ENCODE measurements around the gene CHIT1. TPM values are rescaled to one million over a fixed set of nuclear protein-coding genes. Genes with fewer than 3 reads are reported as not detected.
A peak's percentile ranks its signal among the peaks of the same experiment; 100 is the strongest.

Gene CHIT1
- total and polyA plus RNA-seq, 4 experiments from 2014 or later, result 0.41 to 0.78 TPM; not detected in 2

GRCh38 chr1:203274603-203275381, 45.3 kb upstream of the CHIT1 start:
- Histone ChIP-seq H3K4me1 (ENCODE audit: insufficient read depth, low read length) (peaks cover 59% of the 10 kb centered on the region), H3K27me3 (ENCODE audit: insufficient read depth, low read length) (no peaks in the 10 kb centered on the region), H3K27ac (ENCODE audit: low read depth, low read length) (no peak overlapping the region), H3K9me3 (ENCODE audit: control insufficient read depth in 1 of 2, low read length in 2 of 2) (no peaks in the 10 kb centered on the region), H3K4me3 (ENCODE audit: low read length in 2 of 2) (no peak overlapping the region), H3K36me3 (ENCODE audit: insufficient read depth, low read length) (no peaks in the 10 kb centered on the region)
- intact Hi-C loops (cut with micrococcal nuclease), result no loop called here
- Mint-ChIP-seq H3K27me3 (no peaks in the 10 kb centered on the region), H3K9me3 (no peaks in the 10 kb centered on the region), H3K4me3 (peak overlapping the region in 2 of 8 donors; percentile 12 to 15), H3K4me1 (peaks cover 28 to 71% (median 54%) of the 10 kb centered on the region in 4 donors), H3K27ac (peak overlapping the region in 6 of 7 donors; percentile 54 to 86 (median 74)), H3K36me3 (no peaks in the 10 kb centered on the region)
- ChIA-PET POLR2A (ENCODE audit: partially characterized antibody) (interaction anchor here (9.2 to 23.9 kb wide), 4 partner anchors 15 to 63 kb away, joined by 145 to 877 read pairs (median 291); partner anchors contain the start of gene BTG2), CTCF (ENCODE audit: partially characterized antibody) (interaction anchor here (1.1 to 17.8 kb wide), 5 partner anchors 13 to 71 kb away, joined by 3 to 921 read pairs (median 92); partner anchors contain the start of genes BTG2 and FMOD)
- DNase-seq, result no peak

- no peak for DNase-seq
- POLR2A ChIA-PET (ENCODE audit: partially characterized antibody), result interaction anchor here (1.5 to 23.9 kb wide), 5 partner anchors 8 to 64 kb away, joined by 3 to 877 read pairs (median 261); partner anchors contain the start of gene BTG2
- Mint-ChIP-seq H3K4me1 (peaks cover 27 to 67% (median 51%) of the 10 kb centered on the region in 4 donors), H3K4me3 (peak overlapping the region in 7 of 8 donors; percentile 39 to 74 (median 65)), H3K27ac (peak overlapping the region; percentile 54 to 94 (median 86)), H3K27me3 (no peaks in the 10 kb centered on the region), H3K36me3 (no peaks in the 10 kb centered on the region), H3K9me3 (no peaks in the 10 kb centered on the region)
- no peaks in the 10 kb centered on the region for H3K27me3 ChIP-seq (ENCODE audit: insufficient read depth, low read length)
- no peak overlapping the region for H3K4me3 ChIP-seq (ENCODE audit: low read length in 2 of 2)
- no peaks in the 10 kb centered on the region for H3K9me3 ChIP-seq (ENCODE audit: control insufficient read depth in 1 of 2, low read length in 2 of 2)
- no peaks in the 10 kb centered on the region for H3K36me3 ChIP-seq (ENCODE audit: insufficient read depth, low read length)
- H3K4me1 ChIP-seq (ENCODE audit: insufficient read depth, low read length), result peaks cover 62% of the 10 kb centered on the region
- CTCF ChIA-PET (ENCODE audit: partially characterized antibody), result interaction anchor here (1.1 to 17.8 kb wide), 5 partner anchors 13 to 72 kb away, joined by 3 to 921 read pairs (median 92); partner anchors contain the start of genes BTG2 and FMOD
- peak overlapping the region; percentile 46 for H3K27ac ChIP-seq (ENCODE audit: low read depth, low read length)
- intact Hi-C loops (cut with micrococcal nuclease), result loop anchor here (1.0 kb wide), 4 partner anchors 13 to 64 kb away; partner anchors contain the start of gene BTG2
These were observed 44.6 kb upstream of the CHIT1 start for GRCh38 chr1:203273869-203274602.

- Mint-ChIP-seq H3K4me3 (peak overlapping the region; percentile 39 to 74 (median 66)), H3K36me3 (no peaks in the 10 kb centered on the region), H3K4me1 (peaks cover 22 to 60% (median 44%) of the 10 kb centered on the region in 4 donors), H3K27ac (peak overlapping the region; percentile 40 to 94 (median 86)), H3K27me3 (no peaks in the 10 kb centered on the region), H3K9me3 (no peaks in the 10 kb centered on the region)
- CTCF ChIA-PET (ENCODE audit: partially characterized antibody), result interaction anchor here (0.6 to 17.8 kb wide), 16 partner anchors 9 to 353 kb away, joined by 3 to 921 read pairs (median 6); partner anchors contain the start of genes ATP2B4, BTG2, FMOD and OPTC
- H3K36me3 ChIP-seq (ENCODE audit: insufficient read depth, low read length), result no peaks in the 10 kb centered on the region
- H3K9me3 ChIP-seq (ENCODE audit: control insufficient read depth in 1 of 2, low read length in 2 of 2), result no peaks in the 10 kb centered on the region
- peak; percentile 88 to 91 (median 89) for DNase-seq
- peaks cover 62% of the 10 kb centered on the region for H3K4me1 ChIP-seq (ENCODE audit: insufficient read depth, low read length)
- H3K4me3 ChIP-seq (ENCODE audit: low read length in 2 of 2), result peak overlapping the region in 1 of 2 donors; percentile 27
- H3K27me3 ChIP-seq (ENCODE audit: insufficient read depth, low read length), result no peaks in the 10 kb centered on the region
- intact Hi-C loops (cut with micrococcal nuclease), result loop anchor here (1.0 kb wide), 4 partner anchors 14 to 65 kb away; partner anchors contain the start of gene BTG2
- POLR2A ChIA-PET (ENCODE audit: partially characterized antibody), result interaction anchor here (0.6 to 23.9 kb wide), 13 partner anchors 9 to 1222 kb away, joined by 3 to 877 read pairs (median 4); partner anchors contain the start of genes ATP2B4 and BTG2
- H3K27ac ChIP-seq (ENCODE audit: low read depth, low read length), result peak overlapping the region; percentile 46
These were observed 43.9 kb upstream of the CHIT1 start for GRCh38 chr1:203273206-203273868.

- Histone ChIP-seq H3K36me3 (ENCODE audit: insufficient read depth, low read length) (no peaks in the 10 kb centered on the region), H3K9me3 (ENCODE audit: control insufficient read depth in 1 of 2, low read length in 2 of 2) (no peaks in the 10 kb centered on the region), H3K4me1 (ENCODE audit: insufficient read depth, low read length) (peaks cover 59% of the 10 kb centered on the region), H3K27ac (ENCODE audit: low read depth, low read length) (peak overlapping the region; percentile 46), H3K27me3 (ENCODE audit: insufficient read depth, low read length) (no peaks in the 10 kb centered on the region), H3K4me3 (ENCODE audit: low read length in 2 of 2) (peak overlapping the region in 1 of 2 donors; percentile 27)
- ChIA-PET CTCF (ENCODE audit: partially characterized antibody) (interaction anchor here (0.6 to 17.8 kb wide), 15 partner anchors 8 to 354 kb away, joined by 3 to 921 read pairs (median 5); partner anchors contain the start of genes ATP2B4, BTG2, FMOD and OPTC), POLR2A (ENCODE audit: partially characterized antibody) (interaction anchor here (0.6 to 23.9 kb wide), 13 partner anchors 9 to 1223 kb away, joined by 3 to 877 read pairs (median 4); partner anchors contain the start of genes ATP2B4 and BTG2)
- DNase-seq, result no peak
- Mint-ChIP-seq H3K27me3 (no peaks in the 10 kb centered on the region), H3K9me3 (no peaks in the 10 kb centered on the region), H3K4me1 (peaks cover 19 to 58% (median 42%) of the 10 kb centered on the region in 4 donors), H3K4me3 (peak overlapping the region in 4 of 8 donors; percentile 62 to 74 (median 66)), H3K36me3 (no peaks in the 10 kb centered on the region), H3K27ac (peak overlapping the region; percentile 40 to 94 (median 86))
- intact Hi-C loops (cut with micrococcal nuclease), result loop anchor here (1.0 kb wide), 4 partner anchors 15 to 66 kb away; partner anchors contain the start of gene BTG2
These were observed 43.2 kb upstream of the CHIT1 start for GRCh38 chr1:203272633-203273205.

- H3K36me3 ChIP-seq (ENCODE audit: insufficient read depth, low read length), result no peaks in the 10 kb centered on the region
- H3K27ac ChIP-seq (ENCODE audit: low read depth, low read length), result no peak overlapping the region
- no peaks in the 10 kb centered on the region for H3K9me3 Mint-ChIP-seq
- no peaks in the 10 kb centered on the region for H3K36me3 Mint-ChIP-seq
- intact Hi-C loops (cut with micrococcal nuclease), result no loop called here
- H3K4me3 ChIP-seq (ENCODE audit: low read length in 2 of 2), result no peak overlapping the region
- no peaks in the 10 kb centered on the region for H3K27me3 ChIP-seq (ENCODE audit: insufficient read depth, low read length)
- ChIA-PET CTCF (ENCODE audit: partially characterized antibody) (interaction anchor here (0.8 to 17.8 kb wide), 6 partner anchors 15 to 216 kb away, joined by 5 to 921 read pairs (median 254); partner anchors contain the start of genes BTG2, FMOD and OPTC), POLR2A (ENCODE audit: partially characterized antibody) (interaction anchor here (1.1 to 23.9 kb wide), 6 partner anchors 17 to 216 kb away, joined by 3 to 877 read pairs (median 203); partner anchors contain the start of gene BTG2)
- H3K4me1 Mint-ChIP-seq, result peaks cover 17 to 58% (median 41%) of the 10 kb centered on the region in 4 donors
- no peak for DNase-seq
- peak overlapping the region in 6 of 7 donors; percentile 46 to 95 (median 89) for H3K27ac Mint-ChIP-seq
- no peak overlapping the region for H3K4me3 Mint-ChIP-seq
- peaks cover 57% of the 10 kb centered on the region for H3K4me1 ChIP-seq (ENCODE audit: insufficient read depth, low read length)
- H3K9me3 ChIP-seq (ENCODE audit: control insufficient read depth in 1 of 2, low read length in 2 of 2), result no peaks in the 10 kb centered on the region
- H3K27me3 Mint-ChIP-seq, result peaks cover 0 to 2% of the 10 kb centered on the region in 2 donors
These were observed 42.6 kb upstream of the CHIT1 start for GRCh38 chr1:203271962-203272632.
